Central memory CD4-positive, alpha-beta T cell (primary cell): ENCODE data around the gene CEP41.
A peak's percentile ranks its signal among the peaks of the same experiment; 100 is the strongest.

Experiments used
- DNase-seq: peaks from one replicate; pipeline ENCODE4 v3.0.0; 2022
- total RNA-seq, 3 experiments: gene quantifications; one replicate each; lab custom pipeline; 2026; lab: John Stamatoyannopoulos, UW

Gene CEP41, protein sequence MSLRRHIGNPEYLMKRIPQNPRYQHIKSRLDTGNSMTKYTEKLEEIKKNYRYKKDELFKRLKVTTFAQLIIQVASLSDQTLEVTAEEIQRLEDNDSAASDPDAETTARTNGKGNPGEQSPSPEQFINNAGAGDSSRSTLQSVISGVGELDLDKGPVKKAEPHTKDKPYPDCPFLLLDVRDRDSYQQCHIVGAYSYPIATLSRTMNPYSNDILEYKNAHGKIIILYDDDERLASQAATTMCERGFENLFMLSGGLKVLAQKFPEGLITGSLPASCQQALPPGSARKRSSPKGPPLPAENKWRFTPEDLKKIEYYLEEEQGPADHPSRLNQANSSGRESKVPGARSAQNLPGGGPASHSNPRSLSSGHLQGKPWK
- 6.3 to 9.4 (median 6.6) reads per million in 3 experiments for total RNA-seq

DNA sequence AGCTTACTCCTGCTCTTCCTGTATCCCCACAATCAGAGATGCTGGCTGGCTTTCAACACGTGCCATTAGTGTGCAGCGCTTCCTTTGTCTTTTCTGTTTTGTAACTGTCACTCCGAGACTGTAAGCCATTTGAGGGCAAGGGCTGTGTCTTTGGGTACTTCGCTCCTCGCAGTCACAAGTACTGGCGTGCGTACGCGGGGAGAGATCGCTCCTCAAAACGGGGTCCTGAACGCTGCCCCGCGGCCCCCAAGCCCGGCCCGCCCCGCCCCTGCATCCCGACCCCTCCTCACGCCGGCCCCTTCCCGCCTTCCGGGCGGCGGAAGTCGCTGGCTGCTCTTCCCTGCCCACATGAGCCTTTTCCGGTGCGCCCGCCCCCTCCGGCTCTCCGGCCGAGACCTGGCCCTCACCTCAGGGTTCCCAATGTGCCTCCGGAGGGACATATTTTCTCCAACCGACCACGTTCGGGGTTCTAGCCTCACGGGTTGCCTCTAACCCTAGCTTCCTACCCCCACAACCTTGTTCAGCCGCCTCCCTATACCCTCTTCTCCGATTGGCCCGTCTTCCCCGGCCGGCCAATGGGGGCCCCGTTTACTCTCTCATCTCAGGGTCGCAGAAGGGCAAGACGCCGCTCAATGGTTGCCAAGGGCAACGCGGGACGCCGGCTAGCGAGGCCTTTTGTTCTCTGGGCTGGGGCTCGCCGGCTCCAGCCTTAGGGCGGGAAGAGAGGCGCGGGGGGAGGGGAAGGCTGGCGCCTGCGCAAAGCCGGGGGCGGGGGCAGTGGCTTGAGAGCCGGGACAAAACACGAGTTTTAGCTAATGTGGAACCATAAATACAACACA, at the start of gene CEP41:
Gene CEP41 (minus strand): TSS at position 490 of the 839 bp plus-strand sequence. CDS start 50 bp downstream, at position 440.
- DNase-seq, result peak; percentile 86

DNA sequence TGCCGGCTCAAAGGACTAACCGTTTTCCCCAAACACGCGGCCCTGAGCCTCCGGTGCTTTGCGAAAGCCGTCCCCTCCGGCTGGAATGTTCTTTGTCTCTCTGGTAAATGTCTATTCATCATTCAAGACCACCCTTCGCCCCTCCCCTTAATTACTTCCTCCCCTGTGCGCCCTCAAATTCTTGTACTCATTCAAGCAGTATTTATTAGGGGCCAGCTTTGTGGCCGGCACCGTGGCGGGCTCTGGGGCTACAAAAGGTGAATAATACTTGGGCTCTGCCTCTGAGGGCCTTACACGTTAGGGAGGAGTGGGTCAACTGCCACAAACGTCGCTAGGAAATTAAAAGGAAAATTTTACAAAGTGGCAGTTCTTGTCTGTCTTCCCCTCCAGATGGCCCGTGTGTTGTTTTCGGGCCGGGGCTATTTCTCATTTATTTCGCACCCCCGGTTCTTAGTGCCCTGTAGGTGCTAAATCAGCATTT, 49.5 kb upstream of the CEP41 start:
- no peak for DNase-seq

DNA sequence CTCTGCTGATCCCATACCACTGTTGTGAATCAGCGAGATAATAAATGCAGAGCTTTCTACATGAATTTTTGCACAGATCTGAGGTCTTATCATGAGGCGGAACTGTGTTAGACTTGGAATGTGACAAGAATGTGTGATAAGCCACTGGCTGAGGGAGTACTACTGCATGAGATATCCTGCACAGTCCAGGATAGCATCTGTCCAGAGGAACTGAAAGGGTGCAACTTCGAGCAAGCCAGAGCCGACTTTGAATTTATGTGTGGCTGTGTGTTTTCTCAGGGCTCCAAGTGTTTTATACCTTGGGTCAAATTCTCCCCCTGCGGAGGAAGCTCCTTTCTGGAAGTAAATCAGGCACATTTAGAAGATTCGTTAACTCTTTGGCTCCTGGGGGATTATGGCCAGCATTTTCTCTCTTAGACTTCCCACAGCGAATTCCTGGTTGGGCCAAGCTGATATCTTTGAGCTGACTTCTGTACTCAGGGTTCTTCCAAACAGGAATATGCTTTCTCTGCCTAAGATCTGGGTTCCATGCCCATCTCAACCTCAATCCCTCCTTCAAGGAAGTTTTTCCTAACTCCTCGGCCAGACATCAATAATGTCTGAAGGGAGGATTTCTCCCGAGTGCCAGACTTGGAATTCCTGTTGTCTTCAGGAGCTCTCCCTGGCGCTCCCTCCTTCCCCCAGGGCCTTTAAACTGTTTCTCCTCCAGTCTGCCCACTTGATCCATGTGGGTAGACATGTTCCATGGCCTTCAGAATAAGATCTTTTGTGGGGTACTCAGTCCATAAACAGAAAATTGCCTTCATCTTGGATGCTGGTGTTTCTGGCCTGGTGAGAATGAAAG, 48.5 kb upstream of the CEP41 start:
- DNase-seq, result no peak

DNA sequence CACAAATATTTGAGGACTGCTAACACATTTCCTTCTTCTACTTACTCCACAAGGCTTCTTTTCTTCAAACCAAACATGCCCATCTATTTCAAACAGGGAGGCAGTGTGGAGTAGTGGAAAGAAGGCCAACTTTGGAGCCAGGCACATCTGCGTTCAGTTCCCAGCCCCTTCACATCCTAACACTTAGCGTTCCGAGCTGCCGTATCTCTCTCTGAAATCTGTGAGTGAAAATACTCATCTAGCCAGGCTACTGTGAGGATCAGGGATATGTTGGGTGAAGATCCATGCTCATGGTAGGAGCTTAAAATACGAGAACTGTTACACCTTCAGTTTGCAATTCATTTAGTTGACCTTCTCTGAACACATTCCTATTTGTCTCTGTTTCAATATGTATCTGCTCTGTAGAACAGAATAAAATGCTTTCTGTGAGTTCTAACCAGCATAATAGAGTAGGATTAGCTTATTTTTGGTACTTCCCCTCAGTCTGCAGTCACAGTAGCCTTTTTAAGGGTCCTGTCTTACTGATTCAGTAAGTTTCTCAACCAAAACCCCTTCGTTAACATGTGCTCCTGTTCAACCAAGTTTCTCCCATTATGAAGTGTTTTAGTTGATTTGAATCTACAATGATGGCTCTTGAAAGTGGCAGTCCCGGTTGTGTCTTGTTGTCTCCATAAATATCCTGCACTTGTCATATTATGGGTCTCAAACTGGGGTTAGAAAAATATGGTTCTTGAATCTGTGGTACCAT, 47.8 kb upstream of the CEP41 start:
- DNase-seq, result no peak

DNA sequence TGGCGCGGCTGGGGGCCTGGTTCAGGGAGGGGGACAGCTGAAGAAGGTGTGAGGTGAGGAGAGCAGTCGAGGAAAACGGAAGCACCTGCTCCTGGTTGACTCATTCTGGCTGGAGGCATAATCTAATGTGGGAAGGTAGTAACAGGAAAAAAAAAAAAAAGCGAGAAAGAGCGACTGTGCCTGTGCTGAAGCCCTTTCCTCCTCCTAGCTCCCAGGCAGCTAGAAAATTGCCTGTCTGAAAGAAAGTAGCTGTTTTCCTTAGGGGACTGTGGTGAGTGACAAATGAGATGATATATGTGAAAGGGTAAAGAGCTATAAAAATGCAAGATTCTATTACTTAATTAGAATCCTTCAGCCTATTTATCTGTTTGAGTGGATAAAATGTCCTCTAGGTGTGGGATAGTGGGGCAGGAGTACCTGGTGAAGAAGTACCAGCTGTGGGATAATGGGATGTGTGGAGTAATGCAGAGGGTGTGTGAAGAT, 46.2 kb upstream of the CEP41 start:
- DNase-seq, result no peak

DNA sequence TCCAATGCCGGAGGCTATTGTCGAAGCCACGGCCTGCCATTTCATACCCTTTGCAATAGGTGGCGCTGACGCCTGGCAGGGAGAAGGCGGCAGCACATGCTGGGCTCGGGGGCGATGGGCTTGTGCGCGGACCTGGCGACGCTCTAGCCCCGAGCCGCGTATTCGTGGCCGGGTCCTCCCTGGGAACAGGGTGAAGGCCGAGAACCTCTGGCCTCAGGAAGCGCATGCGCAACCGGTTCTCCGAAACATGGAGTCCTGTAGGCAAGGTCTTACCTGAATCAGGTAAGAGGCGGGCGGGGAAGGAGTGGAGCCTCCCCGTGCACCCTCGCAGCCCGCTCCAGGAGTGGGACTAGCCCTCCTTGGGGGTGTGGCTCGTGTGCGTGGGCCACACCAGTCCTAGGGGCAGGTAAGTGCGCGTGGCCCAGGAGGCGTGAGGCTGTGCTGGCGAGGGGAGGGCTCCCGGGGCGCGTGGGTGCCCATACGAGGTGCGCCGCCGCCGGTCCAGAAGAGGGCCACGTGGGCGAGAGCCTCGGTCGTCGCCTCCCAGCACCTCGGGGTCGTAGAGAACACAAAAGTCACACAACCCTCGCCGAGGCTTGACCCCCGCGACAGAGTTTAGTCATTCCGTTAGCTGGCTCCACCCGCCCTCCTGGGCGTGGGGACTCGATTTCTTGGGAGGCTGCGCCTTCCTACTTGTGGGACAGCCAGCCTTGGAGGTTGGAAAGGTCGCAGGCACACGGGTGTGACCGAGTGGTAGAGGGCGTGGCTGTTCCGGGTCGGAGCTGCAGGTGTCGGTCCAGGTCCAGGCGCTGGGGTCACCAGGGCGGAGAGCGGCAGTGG, 45.5 kb upstream of the CEP41 start:
- DNase-seq, result peak; percentile 42

DNA sequence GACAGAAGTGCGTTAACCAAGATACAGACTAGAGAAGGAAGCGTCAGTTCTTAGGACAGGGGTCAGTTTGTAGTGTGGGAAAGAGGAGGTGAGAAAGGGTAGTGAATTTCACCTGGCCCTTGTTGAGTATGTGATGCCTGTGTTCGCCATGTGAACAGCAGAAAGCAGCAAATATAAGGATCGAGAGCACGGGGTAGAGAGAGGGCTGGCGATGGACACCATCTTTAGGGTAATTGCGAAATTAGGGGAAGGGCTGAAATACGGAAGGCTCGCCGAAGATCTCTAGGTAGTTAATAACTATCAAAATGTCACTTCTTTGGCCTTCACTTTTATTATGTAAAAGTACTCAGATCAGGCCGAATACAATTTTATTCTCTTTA, 44.9 kb upstream of the CEP41 start:
- no peak for DNase-seq

DNA sequence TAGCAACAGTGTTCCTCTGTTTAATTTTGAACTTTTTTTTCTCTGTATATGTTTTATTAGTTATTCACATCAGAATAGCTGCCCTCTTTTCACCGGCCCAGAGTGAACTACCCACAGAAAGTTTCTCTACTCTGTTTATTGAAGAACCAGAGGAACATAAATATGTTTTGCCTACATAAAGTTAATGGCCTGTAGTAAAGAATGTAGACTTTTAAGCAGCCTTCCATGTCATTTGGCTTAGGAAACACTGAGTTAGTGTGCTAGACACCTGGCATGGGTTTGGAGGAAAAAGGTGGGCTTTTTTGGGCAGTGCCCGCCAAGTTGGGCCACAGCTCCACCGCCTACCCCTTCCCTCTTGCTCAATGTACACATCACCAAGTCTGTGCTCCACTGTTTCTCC, 42.2 kb upstream of the CEP41 start:
- DNase-seq, result no peak

DNA sequence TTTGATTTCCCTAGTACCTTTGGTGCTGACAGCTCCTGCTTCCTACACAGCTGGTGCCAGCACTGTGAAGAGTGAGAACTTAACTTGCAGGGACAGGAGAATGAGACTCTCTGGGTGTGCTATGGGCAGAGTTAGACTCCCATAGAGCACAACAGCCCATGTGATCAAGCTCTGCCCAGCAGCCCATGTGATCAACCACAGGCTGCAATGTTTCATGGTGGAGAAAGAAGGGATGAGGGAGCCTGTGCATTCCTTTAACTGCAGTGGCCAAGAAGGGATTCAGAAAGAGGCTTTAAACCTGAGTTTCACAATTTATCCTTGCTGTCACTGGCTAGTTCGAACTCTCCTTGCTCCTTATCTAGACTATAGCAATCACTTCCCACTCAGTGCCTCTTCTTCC, 41.1 kb upstream of the CEP41 start:
- DNase-seq, result no peak

DNA sequence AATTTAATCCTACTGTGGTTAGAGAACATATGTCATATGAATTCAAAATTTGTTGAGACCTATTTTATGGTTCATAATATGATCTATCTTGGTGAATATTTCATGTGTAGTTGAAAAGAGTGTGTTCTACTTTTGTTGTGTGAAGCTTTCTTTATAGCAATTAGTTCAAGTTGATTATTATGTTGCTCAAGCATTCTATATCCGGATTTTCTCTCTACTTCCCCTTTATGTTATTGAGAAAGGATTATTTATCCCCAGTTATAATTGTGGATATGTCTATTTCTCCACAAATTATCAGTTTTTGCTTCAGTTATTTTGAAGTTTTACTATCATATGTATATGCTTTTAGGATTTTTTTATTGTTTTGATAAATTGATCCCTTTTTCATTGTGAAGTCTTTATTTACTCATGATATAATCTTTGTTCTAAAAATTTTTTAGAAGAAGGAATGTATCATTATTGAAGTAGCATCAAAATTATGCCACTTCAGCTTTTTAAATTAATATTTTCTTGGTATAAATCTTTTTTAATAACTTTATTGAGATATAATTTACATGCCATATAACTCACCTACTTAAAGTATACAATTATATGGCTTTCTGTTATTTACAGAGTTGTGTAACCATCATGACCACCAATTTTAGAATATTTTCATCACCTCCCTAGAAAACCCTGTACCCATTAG, 39.0 kb upstream of the CEP41 start:
- DNase-seq, result no peak

DNA sequence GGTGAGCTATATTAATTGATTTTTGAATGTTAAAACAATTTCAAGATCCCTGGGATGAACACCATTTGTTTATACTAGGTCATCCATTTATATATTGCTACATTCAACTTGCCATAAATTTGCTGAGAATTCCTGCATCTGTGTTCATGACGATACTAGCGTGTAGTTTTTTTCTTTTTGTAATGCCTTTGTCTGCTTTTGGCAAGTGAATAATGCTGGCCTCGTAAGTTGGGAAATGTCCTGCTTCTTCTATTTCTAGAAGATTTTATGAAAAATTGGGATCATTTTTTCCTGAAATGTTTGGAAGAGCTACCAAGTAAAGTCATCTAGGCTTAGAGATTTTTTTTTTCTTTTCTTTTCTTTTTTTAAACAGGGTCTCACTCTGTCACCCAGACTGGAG, 38.2 kb upstream of the CEP41 start:
- DNase-seq, result no peak

DNA sequence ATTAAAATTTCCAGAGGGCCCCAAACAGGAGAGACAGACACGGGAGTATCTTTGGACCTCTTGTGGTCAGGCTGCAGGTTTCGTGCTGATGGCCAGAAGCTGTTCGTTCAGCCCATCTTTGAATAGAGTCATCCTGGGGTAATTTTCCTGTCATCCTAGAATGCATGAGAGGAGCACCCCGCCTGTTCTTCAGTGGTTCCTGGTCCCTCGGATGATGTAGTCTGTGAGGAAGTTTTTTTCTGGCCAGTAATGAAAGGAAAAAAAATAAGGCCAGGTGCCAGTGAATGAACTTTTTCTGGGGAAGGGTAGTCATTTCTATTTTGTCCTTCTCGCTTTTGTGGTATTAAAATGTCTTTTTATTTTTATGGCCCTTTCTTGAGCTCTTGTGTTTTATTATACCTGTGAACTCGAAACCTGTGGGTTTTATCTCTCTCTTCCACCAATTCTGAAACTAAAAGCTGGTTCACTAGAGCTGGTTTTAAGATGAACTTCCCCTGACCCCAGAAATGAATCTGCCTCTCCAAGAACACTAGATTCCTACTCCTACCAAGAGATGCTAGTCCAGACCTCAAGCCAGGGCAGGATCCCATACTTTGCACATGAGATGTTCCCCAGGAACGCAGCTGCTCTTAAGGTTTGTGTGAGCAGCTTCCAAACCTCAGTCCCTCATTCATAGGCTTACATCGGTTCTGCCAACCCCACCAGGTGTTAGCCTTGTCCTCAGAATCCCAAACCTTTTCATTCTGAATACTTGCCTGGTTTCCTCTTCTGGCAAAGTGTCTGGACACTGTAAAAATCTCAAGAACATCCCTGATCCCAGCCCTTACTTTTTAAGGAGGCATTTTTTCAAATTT, 35.7 kb upstream of the CEP41 start:
- DNase-seq, result no peak

DNA sequence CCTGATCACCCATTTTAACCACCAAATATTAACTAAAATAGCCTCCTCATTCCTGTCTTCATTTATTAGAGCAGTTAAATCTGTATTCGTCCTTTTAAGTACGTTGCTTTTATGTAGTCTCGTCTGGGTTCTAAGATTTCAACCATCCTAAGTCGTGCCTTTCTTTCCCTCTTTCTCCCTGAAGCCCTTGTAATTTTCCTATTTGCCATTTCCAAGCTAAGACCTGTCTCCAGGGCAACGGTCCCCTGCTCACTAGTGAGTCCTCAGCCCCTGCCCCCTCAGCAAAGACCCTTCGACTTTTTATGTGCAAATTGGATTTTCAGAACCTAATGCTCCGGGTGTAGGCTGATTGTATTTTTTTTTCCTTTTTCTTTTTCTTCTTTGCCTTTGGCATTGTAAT, 35.0 kb upstream of the CEP41 start:
- DNase-seq, result no peak

DNA sequence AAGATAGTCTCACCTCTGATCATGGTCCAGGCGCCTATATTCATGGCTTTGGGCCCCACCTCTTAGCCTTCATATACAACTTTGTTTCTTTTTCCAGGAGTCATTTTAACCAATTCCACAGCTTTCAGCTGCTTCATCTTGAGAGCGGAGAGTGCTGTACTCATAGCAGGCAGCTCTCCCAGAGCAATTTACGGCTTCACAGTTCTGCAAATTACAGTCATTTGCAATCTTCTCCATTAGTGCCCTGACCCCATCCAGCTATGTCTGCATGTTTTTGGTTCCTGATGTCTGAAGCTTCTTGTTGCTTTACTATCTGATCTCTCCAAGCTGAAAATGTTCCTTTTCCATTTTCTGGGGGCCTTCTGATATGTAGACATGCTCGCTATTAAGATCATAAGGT, 33.1 kb upstream of the CEP41 start:
- no peak for DNase-seq

DNA sequence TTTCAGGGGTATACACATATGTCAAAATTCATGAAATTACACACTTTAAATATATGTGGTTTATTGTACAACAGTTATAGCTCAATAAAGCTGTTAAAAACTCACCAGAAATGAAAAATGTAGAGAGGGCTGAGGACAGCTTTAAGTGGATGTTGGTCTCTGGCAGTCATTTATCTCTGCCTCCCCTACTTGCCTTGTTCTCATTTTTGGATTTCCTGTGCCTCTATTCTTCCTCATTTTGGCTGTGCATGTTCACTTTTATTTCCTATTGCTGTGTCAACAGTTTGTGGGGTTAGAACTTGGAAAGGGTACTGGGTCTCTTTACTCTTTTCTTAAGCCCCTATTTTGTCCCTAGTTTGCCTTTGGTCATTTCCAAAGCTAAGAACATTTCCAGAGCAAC, 32.5 kb upstream of the CEP41 start:
- no peak for DNase-seq

DNA sequence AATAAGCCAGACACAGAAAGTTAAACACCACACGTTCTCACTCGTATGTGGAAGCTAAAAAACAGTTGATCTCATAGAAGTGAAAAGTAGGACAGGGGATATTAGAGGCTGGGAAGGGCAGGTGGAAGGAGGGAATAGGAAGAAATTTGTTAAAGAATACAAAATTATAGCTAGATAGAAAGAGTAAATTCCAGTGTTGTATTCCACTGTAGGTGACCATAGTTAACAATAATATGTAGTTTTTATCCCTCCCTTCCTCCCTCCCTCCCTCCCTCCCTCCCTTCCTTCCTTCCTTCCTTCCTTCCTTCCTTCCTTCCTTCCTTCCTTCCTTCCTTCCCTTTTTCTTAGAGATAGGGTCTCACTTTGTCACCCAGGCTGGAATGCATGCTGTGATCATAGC, 31.2 kb upstream of the CEP41 start:
- DNase-seq, result no peak

DNA sequence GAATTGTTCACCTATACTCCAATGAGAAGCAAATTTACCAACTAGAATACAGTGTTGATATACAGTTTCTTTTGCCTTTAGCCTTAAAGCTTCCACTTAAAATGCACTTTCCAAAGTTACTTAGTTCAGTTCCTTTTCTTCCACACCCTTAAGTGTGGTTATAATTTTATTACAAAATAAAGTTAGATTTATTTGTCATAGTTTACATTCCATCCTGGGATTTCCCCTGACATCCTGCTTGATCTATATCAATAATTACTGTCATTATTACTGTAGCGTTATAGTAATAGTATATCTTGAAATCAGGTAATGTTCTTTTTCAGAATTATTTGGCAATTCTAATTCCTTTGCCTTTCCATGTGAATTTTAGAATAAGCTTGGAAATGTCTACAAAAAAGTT, 27.8 kb upstream of the CEP41 start:
- DNase-seq, result no peak

DNA sequence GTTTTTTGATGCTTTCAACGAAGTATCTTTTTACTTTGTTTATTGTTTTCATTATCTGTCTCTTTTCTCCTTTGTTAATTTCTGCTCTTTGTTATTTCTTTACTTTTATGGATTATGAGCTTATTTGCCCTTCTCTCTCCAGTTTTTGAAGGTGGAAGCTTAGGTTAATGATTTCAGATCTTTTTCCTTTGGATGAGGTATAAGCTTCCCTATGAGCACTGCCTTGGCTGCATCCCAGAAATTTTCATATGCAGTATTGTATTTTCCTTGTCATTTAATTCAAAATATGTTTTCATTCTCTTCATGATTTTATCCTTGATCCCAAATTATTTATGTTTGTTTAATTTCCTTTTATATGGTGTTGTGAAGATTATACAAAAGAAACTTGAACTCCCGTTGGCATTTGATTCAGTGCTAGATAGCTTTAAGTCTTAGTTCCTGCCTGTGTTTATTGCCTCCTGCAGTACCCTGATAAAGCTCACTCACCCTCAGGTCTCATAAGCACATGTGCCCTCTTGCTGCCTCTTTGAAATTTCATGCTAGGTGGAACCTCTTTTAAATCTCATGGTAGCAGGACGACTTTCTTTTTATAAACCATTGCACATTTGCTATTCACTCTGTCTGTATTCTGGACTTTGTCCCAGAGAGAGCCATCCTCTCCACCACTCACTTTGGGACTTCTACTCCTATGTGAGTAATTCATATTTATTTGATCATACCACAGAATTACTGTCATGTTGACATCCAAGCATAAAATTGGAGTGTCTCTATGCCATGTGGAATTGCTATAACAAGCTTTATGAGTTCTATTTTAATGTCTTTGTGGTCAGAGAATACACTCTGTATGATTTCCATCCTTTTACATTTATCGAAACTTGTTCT, 23.0 kb upstream of the CEP41 start:
- no peak for DNase-seq
